H9 (cell line): ENCODE measurements around the gene THRB. TPM values are rescaled to one million over a fixed set of nuclear protein-coding genes. Genes with fewer than 3 reads are reported as not detected.

Source experiments
- DNase-seq: peaks from one replicate; pipeline ENCODE4 v3.0.0-alpha.2; 2017
- H2AFZ ChIP-seq: one replicate; pipeline ENCODE4 v1.6.1; 2013; ENCODE audit warnings: mild to moderate bottlenecking, low read length, control low read depth, moderate library complexity
- H2AK5ac ChIP-seq: 2 replicates; pipeline ENCODE4 v1.6.1; 2013; ENCODE audit warnings: low read length, control low read depth, mixed read lengths; ENCODE audit not compliant: insufficient read length
- H2BK120ac ChIP-seq: one replicate; pipeline ENCODE4 v1.6.1; 2013; ENCODE audit warnings: low read depth, mild to moderate bottlenecking, low read length, control low read depth, inconsistent platforms; ENCODE audit not compliant: poor library complexity, severe bottlenecking
- H2BK12ac ChIP-seq: 2 replicates; pipeline ENCODE4 v1.6.1; 2013; ENCODE audit warnings: low read length, control low read depth, mixed read lengths, low read depth; ENCODE audit not compliant: insufficient read length
- H2BK15ac ChIP-seq: 2 replicates; pipeline ENCODE4 v1.6.1; 2013; ENCODE audit warnings: low read depth, low read length, control low read depth
- H2BK20ac ChIP-seq: one replicate; pipeline ENCODE4 v1.6.1; 2013; ENCODE audit warnings: low read depth, mild to moderate bottlenecking, low read length, control low read depth, inconsistent platforms; ENCODE audit not compliant: poor library complexity, severe bottlenecking
- H2BK5ac ChIP-seq: 2 replicates; pipeline ENCODE4 v1.6.1; 2013; ENCODE audit warnings: low read length, control low read depth, mixed read lengths; ENCODE audit not compliant: insufficient read length
- H3K14ac ChIP-seq: 2 replicates; pipeline ENCODE4 v1.6.1; 2013; ENCODE audit warnings: low read length, control low read depth; ENCODE audit not compliant: insufficient read depth
- H3K18ac ChIP-seq: 2 replicates; pipeline ENCODE4 v1.6.1; 2013; ENCODE audit warnings: low read depth, mild to moderate bottlenecking, mixed read lengths, low read length, control low read depth; ENCODE audit not compliant: insufficient read length
- H3K23ac ChIP-seq: 2 replicates; pipeline ENCODE4 v1.6.1; 2013; ENCODE audit warnings: low read length, control low read depth, mixed read lengths, low read depth; ENCODE audit not compliant: insufficient read length
- H3K23me2 ChIP-seq: 2 replicates; pipeline ENCODE4 v1.6.1; 2013; ENCODE audit warnings: low read depth, mild to moderate bottlenecking, mixed read lengths, low read length, control low read depth; ENCODE audit not compliant: insufficient read length, poor library complexity, severe bottlenecking
- H3K27ac ChIP-seq: 2 replicates; pipeline ENCODE4 v1.5.1; 2013; ENCODE audit warnings: low read length, control low read depth, mixed read lengths, low read depth; ENCODE audit not compliant: insufficient read length
- H3K27me3 ChIP-seq: 2 replicates; pipeline ENCODE4 v1.6.1; 2013; ENCODE audit warnings: low read length, control low read depth, inconsistent platforms; ENCODE audit not compliant: insufficient read depth
- H3K4ac ChIP-seq: 2 replicates; pipeline ENCODE4 v1.6.1; 2013; ENCODE audit warnings: low read depth, mild to moderate bottlenecking, control low read depth, inconsistent platforms, low read length, moderate library complexity
- H3K4me1 ChIP-seq: 2 replicates; pipeline ENCODE4 v1.6.1; 2013; ENCODE audit warnings: low read length, control low read depth, inconsistent platforms; ENCODE audit not compliant: insufficient read depth
- H3K4me2 ChIP-seq: 2 replicates; pipeline ENCODE4 v1.6.1; 2013; ENCODE audit warnings: low read length, control low read depth, mixed read lengths; ENCODE audit not compliant: insufficient read length, insufficient read depth
- H3K56ac ChIP-seq: 2 replicates; pipeline ENCODE4 v1.6.1; 2013; ENCODE audit warnings: low read depth, mild to moderate bottlenecking, mixed read lengths, low read length, control low read depth; ENCODE audit not compliant: insufficient read length
- H3K79me1 ChIP-seq: 2 replicates; pipeline ENCODE4 v1.6.1; 2013; ENCODE audit warnings: low read depth, mild to moderate bottlenecking, moderate library complexity, low read length, control low read depth, inconsistent platforms; ENCODE audit not compliant: insufficient read depth, poor library complexity, severe bottlenecking
- H3K79me2 ChIP-seq: 2 replicates; pipeline ENCODE4 v1.6.1; 2013; ENCODE audit warnings: low read length, control low read depth, inconsistent platforms; ENCODE audit not compliant: insufficient read depth
- H3K9ac ChIP-seq: 2 replicates; pipeline ENCODE4 v1.6.1; 2013; ENCODE audit warnings: low read length, control low read depth, mixed read lengths; ENCODE audit not compliant: insufficient read length; ENCODE audit errors: extremely low read depth
- H3K9me3 ChIP-seq: one replicate; pipeline ENCODE4 v1.6.1; 2013; ENCODE audit warnings: low read depth, low read length, inconsistent platforms; ENCODE audit not compliant: control insufficient read depth
- H3T11ph ChIP-seq: one replicate; pipeline ENCODE4 v1.6.1; 2013; ENCODE audit warnings: mild to moderate bottlenecking, low read length, control low read depth, inconsistent platforms
- H4K20me1 ChIP-seq: one replicate; pipeline ENCODE4 v1.6.1; 2013; ENCODE audit not compliant: control insufficient read depth, insufficient read length, insufficient read depth
- H4K5ac ChIP-seq: 2 replicates; pipeline ENCODE4 v1.6.1; 2013; ENCODE audit warnings: low read depth, mild to moderate bottlenecking, mixed read lengths, low read length, control low read depth; ENCODE audit not compliant: insufficient read length
- H4K8ac ChIP-seq: replicated peaks from 2 replicates; pipeline ENCODE4 v1.6.1; 2013; ENCODE audit warnings: low read length, control low read depth, mixed read lengths, low read depth; ENCODE audit not compliant: insufficient read length
- H4K91ac ChIP-seq: 2 replicates; pipeline ENCODE4 v1.6.1; 2013; ENCODE audit warnings: low read depth, mild to moderate bottlenecking, moderate library complexity, mixed read lengths, low read length, control low read depth; ENCODE audit not compliant: insufficient read length
- H3K27ac Mint-ChIP-seq, 3 experiments: 2 replicates in 2 of 3; 3 replicates in 1 of 3; pipeline ENCODE4 v1.8.0; 2020 to 2021; ENCODE audit warnings: mixed read lengths in 3 of 3, mild to moderate bottlenecking in 1 of 3, moderate library complexity in 1 of 3
- H3K27me3 Mint-ChIP-seq: 2 replicates; pipeline ENCODE4 v1.8.0; 2021; ENCODE audit warnings: low read depth, mild to moderate bottlenecking, moderate library complexity, mixed read lengths
- H3K36me3 Mint-ChIP-seq, 3 experiments: 2 replicates in 2 of 3; 3 replicates in 1 of 3; pipeline ENCODE4 v1.8.0; 2020 to 2021; ENCODE audit warnings: low read depth in 3 of 3, mixed read lengths in 3 of 3; ENCODE audit not compliant: insufficient read depth in 1 of 3
- H3K4me1 Mint-ChIP-seq, 2 experiments: 2 replicates each; pipeline ENCODE4 v1.8.0; 2020; ENCODE audit warnings: mixed read lengths in 2 of 2
- H3K4me3 Mint-ChIP-seq, 2 experiments: 2 replicates in 1 of 2; 3 replicates in 1 of 2; pipeline ENCODE4 v1.8.0; 2020 to 2021; ENCODE audit warnings: mild to moderate bottlenecking in 2 of 2, mixed read lengths in 2 of 2, moderate library complexity in 1 of 2
- H3K9me3 Mint-ChIP-seq, 2 experiments: 2 replicates in 1 of 2; 3 replicates in 1 of 2; pipeline ENCODE4 v1.8.0; 2020; ENCODE audit warnings: mild to moderate bottlenecking in 2 of 2, mixed read lengths in 2 of 2, moderate library complexity in 1 of 2
- WGBS: extraction: QIAGEN DNeasy Blood & Tissue Kit; methylation state at CpG from one replicate; pipeline ENCODE4 v1.1.7; 2013; ENCODE audit warnings: missing lambda C conversion rate, low lambda C conversion rate, mixed read lengths; ENCODE audit not compliant: insufficient read length; ENCODE audit errors: extremely low coverage; 5-methylcytosine and 5-hydroxymethylcytosine counted together
- total RNA-seq: library from RNA; stranded (reverse); gene quantifications from 2 replicates; pipeline ENCODE4 v1.2.1, GENCODE V29; 2021
- TF ChIP-seq, protein P1 (sequence below): fragments of 200-600 bp; sonication (generic); conservative IDR thresholded peaks from 3 replicates; pipeline ENCODE4 v1.8.0; 2021; ENCODE audit warnings: antibody characterized with exemption, mild to moderate bottlenecking

The THRB gene
- total RNA-seq, 1 experiment from 2014 or later: 8.6 TPM

DNA sequence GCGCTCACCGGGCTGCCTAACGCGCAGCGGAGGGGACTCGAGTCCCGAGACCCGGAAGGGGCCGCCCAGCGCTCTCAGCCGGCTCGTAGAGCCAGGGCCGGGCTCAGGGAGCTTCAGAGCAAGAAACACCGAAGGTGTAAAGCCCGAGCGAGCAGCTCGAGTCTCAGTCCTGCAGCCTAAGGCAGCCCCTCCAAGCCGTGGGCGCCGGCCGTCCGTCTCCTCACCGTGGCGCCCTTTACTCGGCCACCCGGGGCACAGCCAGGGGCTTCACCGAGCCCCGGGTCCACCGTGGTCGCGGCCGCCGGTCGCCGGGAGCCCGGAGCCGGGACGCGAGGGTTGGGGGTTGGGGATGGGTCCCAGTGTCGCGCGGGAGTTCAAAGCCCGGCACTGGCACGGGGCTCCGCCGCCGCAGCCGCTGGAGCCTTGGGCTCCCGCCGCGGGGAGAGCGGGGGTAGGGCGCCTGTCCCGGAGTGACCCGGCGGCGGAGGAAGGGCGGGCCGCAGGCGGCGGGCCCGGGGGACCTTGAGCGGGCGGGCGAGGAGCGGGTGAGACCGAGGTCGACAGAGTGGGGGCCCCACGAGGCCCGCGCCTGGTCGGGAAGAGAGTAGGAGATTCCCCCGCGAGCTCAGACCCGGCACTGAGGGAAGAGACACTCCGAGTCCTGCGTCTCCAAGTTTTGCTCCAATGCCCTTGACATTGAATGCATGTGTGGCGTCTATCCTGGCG is 26.9 kb upstream of the THRB start:
- Mint-ChIP-seq H3K4me1 (peaks cover 34 to 35% of the 10 kb centered on the region in 2 experiments), H3K36me3 (no peaks in the 10 kb centered on the region), H3K27ac (no peak overlapping the region; a peak in 1 of 7 replicates), H3K4me3 (peak overlapping the region; percentile 61 to 78), H3K9me3 (no peaks in the 10 kb centered on the region; a peak in 1 of 5 replicates), H3K27me3 (peaks cover 88% of the 10 kb centered on the region)
- Histone ChIP-seq H3K56ac (no peak overlapping the region), H2AK5ac (no peak overlapping the region), H2AFZ (no peak overlapping the region), H2BK12ac (no peak overlapping the region), H3K9me3 (no peaks in the 10 kb centered on the region), H3K18ac (no peak overlapping the region), H2BK120ac (no peak overlapping the region), H3K23ac (no peak overlapping the region), H2BK5ac (no peak overlapping the region), H4K20me1 (no peaks in the 10 kb centered on the region), H3K4me2 (peak overlapping the region; percentile 65), H4K91ac (no peak overlapping the region), H3K79me1 (no peaks in the 10 kb centered on the region), H3K27me3 (peaks cover 26% of the 10 kb centered on the region), H3K14ac (peak overlapping the region; percentile 58), H3K79me2 (no peaks in the 10 kb centered on the region), H3K4ac (no peak overlapping the region), H4K5ac (no peak overlapping the region), H3T11ph (no peak overlapping the region), H3K4me1 (peaks cover 8% of the 10 kb centered on the region; the same call in 1 of the 2 replicates), H3K9ac (peak overlapping the region; percentile 13), H2BK20ac (no peak overlapping the region), H3K27ac (no peak overlapping the region), H2BK15ac (no peak overlapping the region), H4K8ac (no peak overlapping the region), H3K23me2 (peaks cover 11% of the 10 kb centered on the region)
- DNase-seq: peak; percentile 55
- WGBS: no CpG with 5 or more reads among the region's 79 CpGs
- TF ChIP-seq, protein P1, sequence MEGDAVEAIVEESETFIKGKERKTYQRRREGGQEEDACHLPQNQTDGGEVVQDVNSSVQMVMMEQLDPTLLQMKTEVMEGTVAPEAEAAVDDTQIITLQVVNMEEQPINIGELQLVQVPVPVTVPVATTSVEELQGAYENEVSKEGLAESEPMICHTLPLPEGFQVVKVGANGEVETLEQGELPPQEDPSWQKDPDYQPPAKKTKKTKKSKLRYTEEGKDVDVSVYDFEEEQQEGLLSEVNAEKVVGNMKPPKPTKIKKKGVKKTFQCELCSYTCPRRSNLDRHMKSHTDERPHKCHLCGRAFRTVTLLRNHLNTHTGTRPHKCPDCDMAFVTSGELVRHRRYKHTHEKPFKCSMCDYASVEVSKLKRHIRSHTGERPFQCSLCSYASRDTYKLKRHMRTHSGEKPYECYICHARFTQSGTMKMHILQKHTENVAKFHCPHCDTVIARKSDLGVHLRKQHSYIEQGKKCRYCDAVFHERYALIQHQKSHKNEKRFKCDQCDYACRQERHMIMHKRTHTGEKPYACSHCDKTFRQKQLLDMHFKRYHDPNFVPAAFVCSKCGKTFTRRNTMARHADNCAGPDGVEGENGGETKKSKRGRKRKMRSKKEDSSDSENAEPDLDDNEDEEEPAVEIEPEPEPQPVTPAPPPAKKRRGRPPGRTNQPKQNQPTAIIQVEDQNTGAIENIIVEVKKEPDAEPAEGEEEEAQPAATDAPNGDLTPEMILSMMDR: no peak
